Measurements from ENCODE around the gene APBB1IP.
"Not testable (repeated sequence)": the region's sequence is repeated elsewhere in the genome, so short reads cannot be mapped to it uniquely, and the experiment has no call there.

APBB1IP gene

GRCh38 chr10:26479766-26480492 lies 41.8 kb downstream of the APBB1IP start:
- ATAC-seq: peak; percentile 66
- H3K27me3 Mint-ChIP-seq: no peaks in the 10 kb centered on the region
- H3K4me3 Mint-ChIP-seq: peak overlapping the region; percentile 72
- peaks cover 40% of the 10 kb centered on the region for H3K36me3 Mint-ChIP-seq
- peaks cover 64% of the 10 kb centered on the region for H3K4me1 Mint-ChIP-seq
- no peaks in the 10 kb centered on the region for H3K9me3 Mint-ChIP-seq
- H3K27ac Mint-ChIP-seq: peak overlapping the region; percentile 80

GRCh38 chr10:26481315-26481692 lies 43.2 kb downstream of the APBB1IP start:
- Mint-ChIP-seq H3K27ac (peak overlapping the region; percentile 80), H3K4me3 (no peak overlapping the region), H3K27me3 (no peaks in the 10 kb centered on the region), H3K4me1 (peaks cover 67% of the 10 kb centered on the region), H3K9me3 (no peaks in the 10 kb centered on the region), H3K36me3 (peaks cover 41% of the 10 kb centered on the region)
- ATAC-seq: no peak

- Mint-ChIP-seq H3K9me3 (no peaks in the 10 kb centered on the region), H3K27ac (peak overlapping the region; percentile 80), H3K4me1 (peaks cover 74% of the 10 kb centered on the region), H3K4me3 (peak overlapping the region; percentile 61), H3K27me3 (no peaks in the 10 kb centered on the region), H3K36me3 (peaks cover 36% of the 10 kb centered on the region)
- peak; percentile 84 for ATAC-seq
These were observed 43.9 kb downstream of the APBB1IP start for GRCh38 chr10:26481914-26482550.

- H3K27me3 Mint-ChIP-seq: no peaks in the 10 kb centered on the region
- H3K4me1 Mint-ChIP-seq: peaks cover 71% of the 10 kb centered on the region
- peaks cover 25% of the 10 kb centered on the region for H3K36me3 Mint-ChIP-seq
- no peak for ATAC-seq
- H3K4me3 Mint-ChIP-seq: no peak overlapping the region
- no peaks in the 10 kb centered on the region for H3K9me3 Mint-ChIP-seq
- H3K27ac Mint-ChIP-seq: peak overlapping the region; percentile 80
These were observed 45.4 kb downstream of the APBB1IP start for GRCh38 chr10:26483554-26483953.

GRCh38 chr10:26485150-26485941 lies 47.2 kb downstream of the APBB1IP start:
- no peak overlapping the region for H3K4me3 Mint-ChIP-seq

GRCh38 chr10:26486304-26486703 lies 48.2 kb downstream of the APBB1IP start:
- Mint-ChIP-seq H3K9me3 (no peaks in the 10 kb centered on the region), H3K4me3 (peak overlapping the region; percentile 6), H3K4me1 (peaks cover 66% of the 10 kb centered on the region), H3K27ac (peak overlapping the region; percentile 97), H3K27me3 (no peaks in the 10 kb centered on the region), H3K36me3 (peaks cover 30% of the 10 kb centered on the region)
- no peak for ATAC-seq

More at GRCh38 chr10:26485150-26485941, 47.2 kb downstream of the APBB1IP start:
- H3K9me3 Mint-ChIP-seq: no peaks in the 10 kb centered on the region
- peaks cover 72% of the 10 kb centered on the region for H3K4me1 Mint-ChIP-seq
- H3K27me3 Mint-ChIP-seq: no peaks in the 10 kb centered on the region
- H3K36me3 Mint-ChIP-seq: peaks cover 31% of the 10 kb centered on the region
- H3K27ac Mint-ChIP-seq: peak overlapping the region; percentile 97
- no peak for ATAC-seq

- peaks cover 61% of the 10 kb centered on the region for H3K4me1 Mint-ChIP-seq
- ATAC-seq: peak; percentile 95
- no peaks in the 10 kb centered on the region for H3K9me3 Mint-ChIP-seq
- H3K27ac Mint-ChIP-seq: peak overlapping the region; percentile 97
- peaks cover 34% of the 10 kb centered on the region for H3K36me3 Mint-ChIP-seq
- no peaks in the 10 kb centered on the region for H3K27me3 Mint-ChIP-seq
- H3K4me3 Mint-ChIP-seq: peak overlapping the region; percentile 65
These were observed 49.1 kb downstream of the APBB1IP start for GRCh38 chr10:26486990-26487850.

GRCh38 chr10:26488344-26488743 lies 50.2 kb downstream of the APBB1IP start:
- peak overlapping the region; percentile 97 for H3K27ac Mint-ChIP-seq
- peaks cover 54% of the 10 kb centered on the region for H3K4me1 Mint-ChIP-seq
- peaks cover 45% of the 10 kb centered on the region for H3K36me3 Mint-ChIP-seq
- H3K4me3 Mint-ChIP-seq: no peak overlapping the region
- no peak for ATAC-seq
- no peaks in the 10 kb centered on the region for H3K27me3 Mint-ChIP-seq
- no peaks in the 10 kb centered on the region for H3K9me3 Mint-ChIP-seq

- H3K36me3 Mint-ChIP-seq: peaks cover 53% of the 10 kb centered on the region
- no peaks in the 10 kb centered on the region for H3K9me3 Mint-ChIP-seq
- no peaks in the 10 kb centered on the region for H3K27me3 Mint-ChIP-seq
- H3K4me1 Mint-ChIP-seq: peaks cover 52% of the 10 kb centered on the region
- H3K27ac Mint-ChIP-seq: peak overlapping the region; percentile 97
- ATAC-seq: no peak
- H3K4me3 Mint-ChIP-seq: no peak overlapping the region
These were observed 50.9 kb downstream of the APBB1IP start for GRCh38 chr10:26489081-26489480.

GRCh38 chr10:26490367-26490766 lies 52.2 kb downstream of the APBB1IP start:
- Mint-ChIP-seq H3K4me1 (peaks cover 48% of the 10 kb centered on the region), H3K36me3 (peaks cover 56% of the 10 kb centered on the region)
- H3K27ac Mint-ChIP-seq, H3K27me3 Mint-ChIP-seq, H3K9me3 Mint-ChIP-seq, ATAC-seq, H3K4me3 Mint-ChIP-seq: not testable (repeated sequence)

- ATAC-seq: no peak
- no peaks in the 10 kb centered on the region for H3K27me3 Mint-ChIP-seq
- H3K36me3 Mint-ChIP-seq: peaks cover 52% of the 10 kb centered on the region
- H3K4me1 Mint-ChIP-seq: peaks cover 39% of the 10 kb centered on the region
- peak overlapping the region; percentile 8 for H3K27ac Mint-ChIP-seq
- no peaks in the 10 kb centered on the region for H3K9me3 Mint-ChIP-seq
- H3K4me3 Mint-ChIP-seq: no peak overlapping the region
These were observed 53.1 kb downstream of the APBB1IP start for GRCh38 chr10:26491276-26491675.

GRCh38 chr10:26491934-26492333 lies 53.8 kb downstream of the APBB1IP start:
- no peak for ATAC-seq
- peak overlapping the region; percentile 8 for H3K27ac Mint-ChIP-seq
- H3K4me1 Mint-ChIP-seq: peaks cover 32% of the 10 kb centered on the region
- H3K9me3 Mint-ChIP-seq: no peaks in the 10 kb centered on the region
- no peak overlapping the region for H3K4me3 Mint-ChIP-seq
- H3K36me3 Mint-ChIP-seq: peaks cover 53% of the 10 kb centered on the region
- H3K27me3 Mint-ChIP-seq: no peaks in the 10 kb centered on the region

- not testable (repeated sequence) for ATAC-seq, H3K9me3 Mint-ChIP-seq, H3K27me3 Mint-ChIP-seq, H3K4me3 Mint-ChIP-seq
- H3K27ac Mint-ChIP-seq: peak overlapping the region; percentile 8
- peaks cover 53% of the 10 kb centered on the region for H3K36me3 Mint-ChIP-seq
- H3K4me1 Mint-ChIP-seq: peaks cover 25% of the 10 kb centered on the region
These were observed 54.6 kb downstream of the APBB1IP start for GRCh38 chr10:26492725-26493124.

GRCh38 chr10:26494018-26494417 lies 55.9 kb downstream of the APBB1IP start:
- Mint-ChIP-seq H3K36me3 (peaks cover 57% of the 10 kb centered on the region), H3K27me3 (no peaks in the 10 kb centered on the region), H3K4me3 (no peak overlapping the region), H3K4me1 (peaks cover 15% of the 10 kb centered on the region), H3K27ac (peak overlapping the region; percentile 51), H3K9me3 (no peaks in the 10 kb centered on the region)
- peak; percentile 50 for ATAC-seq

Data from stimulated activated memory B cell treated with anti-CD40 and anti-IgM and Interleukin-4, amounts not matched to agents 10 μg/mL and 1 μg/mL and 100 μg/mL, for 72 hours (primary cell).